Mesothelial cell of epicardium (in vitro differentiated cells): ENCODE data around the gene THOP1. TPM values are rescaled to one million over a fixed set of nuclear protein-coding genes. Genes with fewer than 3 reads are reported as not detected.

Experiments
- DNase-seq, 2 experiments: peaks; one replicate each; pipeline ENCODE4 v3.0.0; 2021; ENCODE audit warnings: low spot score in 2 of 2; ENCODE audit not compliant: unreplicated experiment in 2 of 2
- H3K27ac Mint-ChIP-seq: 2 replicates; pipeline ENCODE4 v1.8.0; 2021; ENCODE audit warnings: mixed read lengths
- H3K27me3 Mint-ChIP-seq: 2 replicates; pipeline ENCODE4 v1.8.0; 2021; ENCODE audit warnings: low read depth, mixed read lengths
- H3K36me3 Mint-ChIP-seq: 2 replicates; pipeline ENCODE4 v1.8.0; 2021; ENCODE audit warnings: mixed read lengths
- H3K4me1 Mint-ChIP-seq: 2 replicates; pipeline ENCODE4 v1.8.0; 2021; ENCODE audit warnings: mixed read lengths
- H3K4me3 Mint-ChIP-seq: 2 replicates; pipeline ENCODE4 v1.8.0; 2021; ENCODE audit warnings: mild to moderate bottlenecking, moderate library complexity, mixed read lengths
- H3K9me3 Mint-ChIP-seq: 2 replicates; pipeline ENCODE4 v1.8.0; 2021; ENCODE audit warnings: mixed read lengths
- CTCF ChIP-seq: fragments of 200-600 bp; sonication (generic); IDR thresholded peaks from one replicate; pipeline ENCODE4 v1.5.0; 2021; ENCODE audit warnings: antibody characterized with exemption; ENCODE audit not compliant: unreplicated experiment
- total RNA-seq: library from RNA; stranded (reverse); gene quantifications from 3 replicates; pipeline ENCODE4 v1.2.1, GENCODE V29; 2021

The THOP1 gene
- 74.1 to 80.8 TPM (median 79.5 TPM) in 3 replicates for total RNA-seq

DNA sequence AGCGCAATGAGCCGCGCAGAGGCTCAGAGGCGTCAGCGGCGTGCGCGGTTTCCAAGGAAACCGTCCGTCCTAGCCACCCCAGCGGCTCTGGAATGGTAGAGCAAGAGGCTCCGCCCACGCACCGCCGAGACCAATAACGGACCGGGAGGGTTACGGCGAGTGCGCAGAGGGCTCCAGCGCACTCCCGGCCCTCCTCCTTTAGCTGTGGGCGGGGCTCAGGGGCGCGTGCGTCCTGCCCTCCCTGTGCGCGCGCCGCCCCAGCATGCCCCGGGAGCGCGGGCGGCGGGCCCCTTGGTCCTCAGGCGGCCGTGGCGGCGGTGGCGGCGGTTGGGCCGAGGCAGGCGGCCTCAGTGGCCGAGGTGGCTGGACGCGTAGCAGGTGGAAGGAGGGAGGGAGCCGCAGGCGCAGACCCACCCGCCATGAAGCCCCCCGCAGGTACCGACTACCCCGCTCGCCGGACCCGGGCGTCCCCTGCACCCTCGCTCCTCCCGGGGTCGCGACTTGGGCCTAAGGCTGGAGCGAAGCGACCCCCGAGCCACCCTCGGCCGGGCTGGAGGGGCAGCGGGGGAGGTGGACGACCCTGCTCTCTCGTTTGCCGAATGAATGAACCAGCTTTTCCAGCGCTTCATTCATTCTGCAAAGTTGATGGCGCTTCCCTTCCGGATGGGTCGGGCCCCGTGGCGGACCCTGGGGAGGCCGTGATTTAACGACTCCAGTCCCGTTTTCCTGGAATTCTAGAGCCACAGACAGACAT is at the start of gene THOP1:
TSS of gene THOP1 (plus strand) at position 260 of the 754 bp plus-strand sequence. CDS start at position 420, 160 bp downstream.
- peak within 1 kb of the TSS; percentile 88 for H3K27ac Mint-ChIP-seq
- no peak for TF ChIP-seq CTCF
- peak within 1 kb of the TSS; percentile 90 for H3K4me3 Mint-ChIP-seq
- peaks cover 35% of the 10 kb centered on the region for H3K4me1 Mint-ChIP-seq
- peak; percentile 97 to 98 for DNase-seq
- no peaks in the 10 kb centered on the region for H3K27me3 Mint-ChIP-seq
- H3K36me3 Mint-ChIP-seq: peaks cover 2% of the 10 kb centered on the region
- no peaks in the 10 kb centered on the region for H3K9me3 Mint-ChIP-seq

- peaks cover 3% of the 10 kb centered on the region for H3K27me3 Mint-ChIP-seq
- no peak for TF ChIP-seq CTCF
- no peak for DNase-seq
- no peaks in the 10 kb centered on the region for H3K9me3 Mint-ChIP-seq
- H3K4me3 Mint-ChIP-seq: no peak overlapping the region
- no peak overlapping the region for H3K27ac Mint-ChIP-seq
- peaks cover 7% of the 10 kb centered on the region for H3K4me1 Mint-ChIP-seq
- H3K36me3 Mint-ChIP-seq: peaks cover 26% of the 10 kb centered on the region
These were observed 48.6 kb upstream of the THOP1 start for GRCh38 chr19:2736550-2737190.

- H3K9me3 Mint-ChIP-seq: no peaks in the 10 kb centered on the region
- H3K4me3 Mint-ChIP-seq: peak within 1 kb of the TSS; percentile 77
- peaks cover 16% of the 10 kb centered on the region for H3K27me3 Mint-ChIP-seq
- peaks cover 7% of the 10 kb centered on the region for H3K4me1 Mint-ChIP-seq
- H3K27ac Mint-ChIP-seq: peak within 1 kb of the TSS; percentile 59
- H3K36me3 Mint-ChIP-seq: peaks cover 18% of the 10 kb centered on the region
- TF ChIP-seq CTCF: no peak
- DNase-seq: peak; percentile 100
These were observed 45.5 kb upstream of the THOP1 start, which contains the start of gene SLC39A3 for GRCh38 chr19:2739602-2740313. Gene SLC39A3, minus strand, starts transcription at chr19:2740017. Its CDS starts 2,760 bp downstream, at chr19:2737257.

DNA sequence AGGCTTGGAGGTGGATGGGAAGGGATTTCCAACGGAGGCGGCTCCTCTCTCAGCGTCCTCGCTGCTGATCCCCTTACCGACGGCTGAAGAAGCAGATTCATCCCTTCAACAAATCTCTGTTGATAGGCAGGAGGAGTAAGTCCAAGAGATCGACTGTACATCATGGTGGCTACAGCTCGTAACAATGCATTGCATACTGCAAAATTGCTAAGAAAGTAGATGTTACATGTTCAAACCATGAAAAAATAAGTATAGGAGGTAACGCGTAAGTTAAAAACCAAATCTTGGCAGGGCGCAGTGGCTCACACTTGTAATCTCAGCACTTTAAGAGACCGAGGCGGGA is 45.0 kb upstream of the THOP1 start:
- TF ChIP-seq CTCF: no peak

GRCh38 chr19:2743099-2743498 is 42.2 kb upstream of the THOP1 start:
- Mint-ChIP-seq H3K36me3 (no peaks in the 10 kb centered on the region), H3K27ac (no peak overlapping the region), H3K4me3 (no peak overlapping the region), H3K27me3 (peaks cover 29% of the 10 kb centered on the region), H3K4me1 (peaks cover 7% of the 10 kb centered on the region), H3K9me3 (no peaks in the 10 kb centered on the region)
- no peak for TF ChIP-seq CTCF
- no peak for DNase-seq

More for the DNA sequence above, 45.0 kb upstream of the THOP1 start:
- Mint-ChIP-seq H3K4me1 (peaks cover 7% of the 10 kb centered on the region), H3K27ac (peak overlapping the region; percentile 59), H3K4me3 (peak overlapping the region; percentile 77), H3K9me3 (no peaks in the 10 kb centered on the region), H3K36me3 (peaks cover 16% of the 10 kb centered on the region), H3K27me3 (peaks cover 16% of the 10 kb centered on the region)
- no peak for DNase-seq
